ENCODE measurements around the gene SUN3.
A peak's percentile ranks its signal among the peaks of the same experiment; 100 is the strongest.

Gene SUN3

DNA sequence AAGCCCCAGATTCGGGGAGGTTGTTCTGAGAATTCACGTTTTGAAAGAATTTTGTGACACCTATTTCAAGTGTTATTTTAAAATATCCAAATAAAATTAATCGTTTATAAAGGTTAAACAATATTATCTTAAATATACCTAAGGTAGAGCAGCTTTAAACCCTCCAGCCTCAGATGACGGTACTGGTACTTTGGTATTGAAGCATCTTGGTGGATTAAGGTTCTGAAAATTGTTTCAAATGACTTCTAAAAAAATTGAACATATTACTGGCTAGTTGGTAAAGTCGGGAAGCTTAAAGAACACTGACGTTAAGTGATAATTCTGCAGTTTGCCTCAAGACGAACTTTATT lies 49.1 kb downstream of the SUN3 start:
- FAIRE-seq = no peak
- no peak for DNase-seq (ENCODE audit: insufficient read length, low spot score)

DNA sequence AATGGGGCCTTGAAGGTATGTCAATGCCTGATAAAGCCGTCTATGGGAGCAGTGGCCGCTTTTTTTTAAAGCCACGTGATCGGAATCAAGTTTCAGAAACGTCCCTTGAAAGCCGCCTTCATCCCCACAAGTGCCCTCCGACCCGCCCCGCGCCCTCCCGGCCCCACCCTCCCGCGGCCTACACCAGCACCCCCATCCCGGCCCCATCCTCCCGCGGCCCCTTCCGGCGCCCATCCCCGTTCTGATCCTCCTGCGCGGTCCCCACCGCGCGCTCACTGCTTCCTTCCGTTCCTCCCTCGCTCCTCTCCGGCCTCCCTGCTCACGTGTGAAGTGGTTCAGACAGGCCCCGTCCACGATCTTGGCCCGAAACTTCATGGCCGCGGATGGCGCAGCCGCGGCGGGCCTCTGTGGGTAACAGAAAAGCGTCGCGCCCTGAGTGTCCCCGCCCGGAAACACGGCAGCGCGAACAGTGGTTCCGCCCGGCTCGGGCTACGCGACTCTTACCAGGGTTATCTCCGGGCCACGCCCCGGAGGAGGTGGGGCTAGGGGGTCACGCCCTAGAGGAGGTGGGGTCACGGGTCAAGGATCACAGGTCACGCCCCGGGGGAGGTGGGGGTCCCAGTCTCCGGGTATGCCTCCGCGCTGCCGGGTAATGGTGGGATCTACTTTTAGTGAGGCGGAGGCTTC lies 49.6 kb downstream of the SUN3 start, which contains the start of gene HUS1:
Gene HUS1 (minus strand): TSS at position 471 of the 687 bp plus-strand sequence. CDS start 96 bp downstream, at position 375.
- peak; percentile 90 for FAIRE-seq
- peak; percentile 75 for DNase-seq (ENCODE audit: insufficient read length, low spot score)

DNA sequence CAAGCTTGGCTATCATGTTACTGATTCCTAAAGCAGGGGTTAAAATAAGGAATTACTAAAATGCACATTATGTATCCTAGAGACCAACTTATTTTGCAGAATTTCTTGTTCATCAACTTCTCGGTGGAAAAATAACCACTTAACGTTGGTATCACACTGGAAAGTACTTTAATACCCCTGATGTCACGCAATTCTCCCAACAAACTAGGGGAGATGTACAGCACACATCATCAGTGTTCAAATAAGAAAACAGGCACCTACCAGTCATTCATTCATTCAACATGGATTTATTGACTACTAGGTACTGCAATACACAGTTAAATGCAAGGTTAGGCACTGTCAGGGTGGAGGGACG lies 50.1 kb downstream of the SUN3 start:
- FAIRE-seq (no peak), DNase-seq (ENCODE audit: insufficient read length, low spot score) (no peak)

- FAIRE-seq = no peak
- DNase-seq (ENCODE audit: insufficient read length, low spot score) = no peak
Observed at GRCh38 chr7:47973739-47974138, 55.2 kb downstream of the SUN3 start.

- FAIRE-seq (no peak), DNase-seq (ENCODE audit: insufficient read length, low spot score) (no peak)
Observed at GRCh38 chr7:47970761-47971160, 58.1 kb downstream of the SUN3 start.

- DNase-seq (ENCODE audit: insufficient read length, low spot score) (peak; percentile 64), FAIRE-seq (peak; percentile 91)
Observed at GRCh38 chr7:47968847-47969774, 59.8 kb downstream of the SUN3 start.

GRCh38 chr7:47967708-47968107 lies 61.2 kb downstream of the SUN3 start:
- FAIRE-seq (no peak), DNase-seq (ENCODE audit: insufficient read length, low spot score) (no peak)

GRCh38 chr7:47967123-47967522 lies 61.8 kb downstream of the SUN3 start:
- FAIRE-seq (no peak), DNase-seq (ENCODE audit: insufficient read length, low spot score) (no peak)

DNA sequence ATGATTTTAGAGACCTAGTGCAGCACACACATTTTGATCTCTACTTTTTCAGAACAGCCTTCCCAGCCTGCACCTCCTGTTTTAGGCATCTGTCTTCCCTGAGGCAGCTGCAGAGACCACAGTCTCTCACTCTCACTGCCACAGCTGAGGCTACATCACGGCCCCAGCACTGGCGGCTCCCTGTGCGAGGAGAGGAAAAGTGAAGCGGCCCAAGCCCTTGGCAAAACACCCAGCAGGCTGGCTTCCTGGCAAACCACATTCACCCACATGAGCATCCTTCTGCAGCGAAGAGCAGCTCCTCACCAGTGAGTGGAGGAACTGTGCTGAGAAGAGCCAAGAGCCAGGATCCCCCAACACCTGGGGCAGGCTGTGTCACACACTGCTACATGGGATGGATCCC lies 63.5 kb downstream of the SUN3 start:
- FAIRE-seq = no peak
- DNase-seq (ENCODE audit: insufficient read length, low spot score) = no peak

DNA sequence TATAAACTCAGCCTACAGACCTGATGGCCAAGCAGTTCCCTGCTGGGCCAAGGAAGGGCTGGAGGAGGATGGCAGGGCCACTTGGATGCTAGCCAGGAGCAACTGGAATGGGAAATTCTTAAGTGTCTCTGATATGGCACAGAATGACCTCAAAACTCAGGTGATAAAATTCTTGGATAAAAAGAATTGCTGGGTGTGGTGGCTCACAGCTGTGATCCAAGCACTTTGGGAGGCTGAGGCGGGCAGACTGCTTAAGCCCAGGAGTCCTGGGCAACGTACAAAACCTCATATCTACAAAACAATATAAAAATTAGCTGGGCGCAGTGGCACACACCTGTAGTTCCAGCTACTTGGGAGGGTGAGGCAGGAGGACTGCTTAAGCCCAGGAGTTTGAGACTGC lies 66.6 kb downstream of the SUN3 start:
- no peak for FAIRE-seq
- no peak for DNase-seq (ENCODE audit: insufficient read length, low spot score)

DNA sequence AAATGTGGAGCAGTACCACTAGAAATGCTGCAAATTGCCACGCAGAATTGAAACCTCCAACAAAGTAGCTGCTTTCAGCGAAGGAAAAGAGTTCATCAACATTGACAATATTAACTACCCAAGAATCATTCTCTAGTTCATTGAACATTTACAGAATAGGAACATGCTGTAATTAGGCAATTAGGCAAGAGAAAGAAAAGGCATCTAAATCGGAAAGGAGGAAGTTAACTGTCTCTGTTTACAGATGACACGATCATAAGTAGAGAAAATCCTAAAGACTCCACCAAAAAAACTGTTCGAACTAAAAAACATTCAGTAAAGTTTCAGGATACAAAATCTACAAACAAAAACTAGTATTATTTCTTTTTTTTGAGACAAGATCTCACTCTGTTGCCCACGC lies 71.8 kb downstream of the SUN3 start:
- no peak for FAIRE-seq
- DNase-seq (ENCODE audit: insufficient read length, low spot score) = no peak

DNA sequence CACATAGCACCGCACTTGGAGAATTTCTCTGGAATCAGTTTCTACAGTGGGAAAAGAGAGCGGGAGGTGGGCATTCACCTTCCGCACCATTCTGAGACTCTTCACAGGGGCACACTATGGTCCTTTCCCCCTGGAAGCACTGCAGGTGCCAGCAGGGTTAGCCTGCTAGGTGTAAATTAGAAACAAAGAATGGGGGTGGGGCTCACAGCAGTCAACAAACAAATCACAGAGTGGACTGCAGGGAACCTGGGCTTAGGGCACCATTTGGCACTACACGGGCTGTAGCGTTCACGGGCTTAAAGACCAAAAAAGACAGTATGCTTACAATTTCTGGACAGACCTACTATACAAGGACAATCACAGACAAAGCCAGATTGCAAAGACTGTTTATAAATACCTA lies 72.7 kb downstream of the SUN3 start:
- DNase-seq (ENCODE audit: insufficient read length, low spot score) (no peak), FAIRE-seq (no peak)

GRCh38 chr7:47954231-47954911 lies 74.5 kb downstream of the SUN3 start:
- peak; percentile 11 for FAIRE-seq
- no peak for DNase-seq (ENCODE audit: insufficient read length, low spot score)

GRCh38 chr7:47953822-47954221 lies 75.1 kb downstream of the SUN3 start:
- no peak for DNase-seq (ENCODE audit: insufficient read length, low spot score)
- no peak for FAIRE-seq

- FAIRE-seq (no peak), DNase-seq (ENCODE audit: insufficient read length, low spot score) (no peak)
Observed at GRCh38 chr7:47952224-47952623, 76.7 kb downstream of the SUN3 start.

GRCh38 chr7:47951374-47951773 lies 77.5 kb downstream of the SUN3 start:
- no peak for DNase-seq (ENCODE audit: insufficient read length, low spot score)
- FAIRE-seq = no peak

GRCh38 chr7:47950714-47951113 lies 78.2 kb downstream of the SUN3 start:
- no peak for DNase-seq (ENCODE audit: insufficient read length, low spot score)
- FAIRE-seq = no peak

DNA sequence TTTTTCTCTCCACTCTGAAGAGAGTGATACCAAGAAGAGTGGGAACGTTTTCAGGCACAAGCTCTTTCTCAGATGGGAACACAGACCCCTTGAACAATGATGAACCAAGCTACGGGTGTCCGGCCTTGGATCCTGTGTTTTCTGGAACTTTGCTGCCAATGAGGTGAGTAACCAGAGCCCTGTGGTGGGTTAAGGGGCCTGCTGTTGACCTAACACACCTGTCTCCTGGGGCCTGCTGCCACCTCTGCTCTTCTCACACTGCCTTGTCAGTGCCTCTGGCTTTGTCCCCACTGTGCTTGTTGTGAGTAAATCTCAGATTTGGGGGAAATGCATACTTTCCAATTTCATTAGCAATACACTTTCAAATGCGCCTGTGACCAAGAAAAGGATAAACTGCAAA lies 79.2 kb downstream of the SUN3 start:
- FAIRE-seq = no peak

DNA sequence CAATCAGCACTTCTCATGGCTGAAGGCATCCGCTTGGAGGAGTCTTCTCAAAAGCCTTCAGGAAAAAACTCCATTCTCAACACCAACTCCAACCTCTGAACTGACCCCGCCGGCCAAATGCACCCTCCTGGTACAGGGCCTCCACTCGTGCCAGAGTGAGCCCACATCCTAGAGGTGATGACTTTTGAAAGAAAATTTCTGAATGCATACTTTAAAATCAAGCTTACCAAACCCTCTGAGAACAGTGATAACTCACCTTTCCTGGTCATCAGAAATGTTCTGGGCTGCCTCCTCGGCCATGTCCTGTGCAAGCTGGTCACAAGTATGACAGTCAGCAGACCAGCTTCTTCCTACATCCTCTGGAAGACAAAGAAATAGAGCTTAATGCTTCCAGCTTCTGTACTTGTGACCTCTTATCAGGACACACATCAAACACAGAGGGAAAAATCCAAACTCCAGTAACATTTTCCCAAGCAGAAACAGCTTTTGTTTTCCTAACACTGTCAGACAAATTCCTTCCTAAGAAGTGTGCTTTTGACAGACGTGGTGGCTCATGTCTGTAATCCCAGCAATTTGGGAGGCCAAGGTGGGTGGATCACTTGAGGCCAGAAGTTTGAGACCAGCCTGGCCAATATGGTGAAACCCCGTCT lies 80.6 kb downstream of the SUN3 start, which contains the start of gene PKD1L1:
Gene PKD1L1 (minus strand): TSS at position 326 of the 650 bp plus-strand sequence. CDS start 26 bp downstream, at position 300.
- DNase-seq (ENCODE audit: insufficient read length, low spot score) = no peak
- FAIRE-seq = no peak

More for the DNA sequence above, 79.2 kb downstream of the SUN3 start:
- no peak for DNase-seq (ENCODE audit: insufficient read length, low spot score)

DNA sequence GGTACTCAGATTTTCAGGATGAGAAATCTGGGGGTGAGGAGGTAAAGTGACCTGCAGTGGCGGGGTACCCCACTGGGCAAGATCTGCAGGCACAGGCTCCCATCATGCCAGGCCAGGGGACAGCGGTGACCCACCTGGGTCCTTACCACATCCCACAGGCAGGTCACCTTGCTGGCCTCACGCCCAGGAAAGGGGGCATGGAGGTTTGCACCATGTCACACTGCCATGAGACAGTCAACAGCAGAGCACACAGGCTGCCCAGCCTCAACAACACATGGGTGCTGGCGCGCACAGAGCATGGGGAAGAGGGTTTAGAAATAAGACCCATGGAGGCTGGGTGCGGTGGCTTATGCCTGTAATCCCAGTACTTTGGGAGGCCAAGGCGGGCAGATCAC lies 81.6 kb downstream of the SUN3 start:
- DNase-seq (ENCODE audit: insufficient read length, low spot score) = no peak
- no peak for FAIRE-seq

Measured in GM19239 (cell line).